ENCODE measurements around the gene AOPEP.

The AOPEP gene

GRCh38 chr9:95105519-95106287 is 379.2 kb downstream of the AOPEP start:
- no peak for DNase-seq

GRCh38 chr9:95107001-95107749 is 380.7 kb downstream of the AOPEP start:
- DNase-seq = no peak

GRCh38 chr9:95107976-95108375 is 381.5 kb downstream of the AOPEP start:
- DNase-seq = no peak

- DNase-seq = no peak
Observed at GRCh38 chr9:95108777-95109176, 382.3 kb downstream of the AOPEP start.

GRCh38 chr9:95109456-95109855 is 383.0 kb downstream of the AOPEP start:
- DNase-seq = no peak

GRCh38 chr9:95110921-95111525 is 384.5 kb downstream of the AOPEP start:
- DNase-seq = no peak

GRCh38 chr9:95111716-95112115 is 385.2 kb downstream of the AOPEP start:
- DNase-seq = no peak

GRCh38 chr9:95112436-95113280 is 386.2 kb downstream of the AOPEP start:
- DNase-seq = no peak

- DNase-seq = no peak
Observed at GRCh38 chr9:95115104-95115503, 388.6 kb downstream of the AOPEP start.

- DNase-seq = no peak
Observed at GRCh38 chr9:95116002-95116807, 389.7 kb downstream of the AOPEP start.

GRCh38 chr9:95116808-95117204 is 390.3 kb downstream of the AOPEP start:
- no peak for DNase-seq

GRCh38 chr9:95118596-95118995 is 392.1 kb downstream of the AOPEP start:
- DNase-seq = no peak

GRCh38 chr9:95120781-95121370 is 394.4 kb downstream of the AOPEP start:
- DNase-seq = no peak

- no peak for DNase-seq
Observed at GRCh38 chr9:95124582-95125367, 398.3 kb downstream of the AOPEP start.

- DNase-seq = no peak
Observed at GRCh38 chr9:95125652-95126051, 399.2 kb downstream of the AOPEP start.

- no peak for DNase-seq
Observed at GRCh38 chr9:95126739-95127138, 400.2 kb downstream of the AOPEP start.

- DNase-seq = peak in 1 of 2 experiments; percentile 80
Observed at GRCh38 chr9:95127249-95128176, 401.0 kb downstream of the AOPEP start.

- no peak for DNase-seq
Observed at GRCh38 chr9:95128177-95128524, 401.7 kb downstream of the AOPEP start.

GRCh38 chr9:95129476-95130291 is 403.2 kb downstream of the AOPEP start:
- DNase-seq = no peak

Data from cerebellar nuclear complex (tissue), 1 donor.